ENCODE results near the gene GNAQ. TPM values are rescaled to one million over a fixed set of nuclear protein-coding genes. Genes with fewer than 3 reads are reported as not detected.

Gene GNAQ
- total RNA-seq, 1 donor from 2014 or later = 46.9 TPM

DNA sequence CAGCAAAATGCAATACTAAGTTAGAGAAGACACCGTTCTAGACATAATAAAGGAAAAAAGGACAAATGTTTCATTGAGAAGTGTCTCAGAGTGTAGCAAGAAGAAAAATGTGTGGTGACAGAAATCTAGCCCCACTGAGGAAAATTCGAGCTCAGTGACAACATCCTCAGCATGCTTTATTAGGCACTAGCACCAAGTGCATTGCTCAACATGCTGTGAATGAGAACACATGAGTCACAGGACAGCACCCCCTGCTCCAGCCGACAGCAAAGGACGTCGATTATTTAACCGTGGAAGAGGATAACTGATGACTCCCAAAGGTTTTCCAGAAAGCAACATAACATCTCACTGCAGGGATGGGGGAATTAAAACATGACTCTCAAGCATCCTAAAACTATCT lies 182.7 kb downstream of the GNAQ start:
- Mint-ChIP-seq H3K4me3 (no peak overlapping the region), H3K27me3 (ENCODE audit: low read depth) (no peaks in the 10 kb centered on the region), H3K9me3 (no peaks in the 10 kb centered on the region), H3K4me1 (peaks cover 22% of the 10 kb centered on the region), H3K27ac (no peak overlapping the region), H3K36me3 (no peaks in the 10 kb centered on the region)
- DNase-seq (ENCODE audit: low spot score in 2 of 2, unreplicated experiment in 2 of 2) = no peak
- TF ChIP-seq, protein P1, sequence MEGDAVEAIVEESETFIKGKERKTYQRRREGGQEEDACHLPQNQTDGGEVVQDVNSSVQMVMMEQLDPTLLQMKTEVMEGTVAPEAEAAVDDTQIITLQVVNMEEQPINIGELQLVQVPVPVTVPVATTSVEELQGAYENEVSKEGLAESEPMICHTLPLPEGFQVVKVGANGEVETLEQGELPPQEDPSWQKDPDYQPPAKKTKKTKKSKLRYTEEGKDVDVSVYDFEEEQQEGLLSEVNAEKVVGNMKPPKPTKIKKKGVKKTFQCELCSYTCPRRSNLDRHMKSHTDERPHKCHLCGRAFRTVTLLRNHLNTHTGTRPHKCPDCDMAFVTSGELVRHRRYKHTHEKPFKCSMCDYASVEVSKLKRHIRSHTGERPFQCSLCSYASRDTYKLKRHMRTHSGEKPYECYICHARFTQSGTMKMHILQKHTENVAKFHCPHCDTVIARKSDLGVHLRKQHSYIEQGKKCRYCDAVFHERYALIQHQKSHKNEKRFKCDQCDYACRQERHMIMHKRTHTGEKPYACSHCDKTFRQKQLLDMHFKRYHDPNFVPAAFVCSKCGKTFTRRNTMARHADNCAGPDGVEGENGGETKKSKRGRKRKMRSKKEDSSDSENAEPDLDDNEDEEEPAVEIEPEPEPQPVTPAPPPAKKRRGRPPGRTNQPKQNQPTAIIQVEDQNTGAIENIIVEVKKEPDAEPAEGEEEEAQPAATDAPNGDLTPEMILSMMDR (IDR thresholded peaks at IDR 0.05; ENCODE audit: unreplicated experiment) = no peak

DNA sequence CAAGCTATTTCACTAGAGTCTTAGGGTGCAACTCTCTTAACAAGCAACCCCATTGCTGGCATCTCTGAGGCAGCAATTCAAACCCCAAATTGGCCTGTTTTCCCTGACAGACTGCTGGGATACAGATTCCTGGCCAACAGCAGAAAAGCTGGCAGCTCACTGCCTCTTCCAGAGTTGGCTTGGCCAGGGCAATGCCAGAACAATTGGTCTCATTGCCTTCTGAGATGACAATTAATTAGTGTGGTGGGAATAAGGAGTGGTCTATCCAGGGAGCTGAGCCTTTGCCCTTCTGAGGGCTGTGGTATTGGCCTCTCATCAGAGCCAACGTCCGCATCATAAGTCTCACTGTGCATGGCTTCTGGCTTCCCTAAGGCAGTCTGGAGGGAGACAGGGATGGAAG lies 183.2 kb downstream of the GNAQ start:
- no peak overlapping the region for H3K27ac Mint-ChIP-seq
- no peaks in the 10 kb centered on the region for H3K9me3 Mint-ChIP-seq
- no peak overlapping the region for H3K4me3 Mint-ChIP-seq
- TF ChIP-seq, protein P1 (IDR thresholded peaks at IDR 0.05; ENCODE audit: unreplicated experiment) = no peak
- no peak for DNase-seq (ENCODE audit: low spot score in 2 of 2, unreplicated experiment in 2 of 2)
- no peaks in the 10 kb centered on the region for H3K36me3 Mint-ChIP-seq
- no peaks in the 10 kb centered on the region for H3K27me3 Mint-ChIP-seq (ENCODE audit: low read depth)
- peaks cover 24% of the 10 kb centered on the region for H3K4me1 Mint-ChIP-seq

DNA sequence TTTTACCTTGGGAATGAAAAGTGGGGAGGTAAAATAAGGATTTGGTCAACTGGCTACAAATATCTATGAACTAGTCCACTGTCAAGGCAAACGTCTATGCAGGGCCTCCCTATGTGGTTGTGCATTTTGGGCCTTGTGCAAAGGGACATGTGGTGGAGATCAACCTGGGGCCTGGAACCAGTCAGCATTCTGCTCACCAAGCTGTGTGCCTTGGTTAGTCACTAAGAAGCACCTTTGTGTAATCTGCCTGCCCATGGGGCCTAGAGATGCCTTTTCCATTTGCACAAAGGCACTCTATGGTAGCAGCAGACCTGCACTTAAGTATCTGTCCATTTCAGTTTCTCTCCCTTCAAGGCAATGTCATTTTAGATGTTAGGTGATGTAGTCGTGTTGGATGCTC lies 184.0 kb downstream of the GNAQ start:
- Mint-ChIP-seq H3K27ac (no peak overlapping the region), H3K27me3 (ENCODE audit: low read depth) (no peaks in the 10 kb centered on the region), H3K9me3 (no peaks in the 10 kb centered on the region), H3K36me3 (no peaks in the 10 kb centered on the region), H3K4me3 (no peak overlapping the region), H3K4me1 (peaks cover 28% of the 10 kb centered on the region)
- no peak for DNase-seq (ENCODE audit: low spot score in 2 of 2, unreplicated experiment in 2 of 2)
- TF ChIP-seq, protein P1 (IDR thresholded peaks at IDR 0.05; ENCODE audit: unreplicated experiment) = no peak

DNA sequence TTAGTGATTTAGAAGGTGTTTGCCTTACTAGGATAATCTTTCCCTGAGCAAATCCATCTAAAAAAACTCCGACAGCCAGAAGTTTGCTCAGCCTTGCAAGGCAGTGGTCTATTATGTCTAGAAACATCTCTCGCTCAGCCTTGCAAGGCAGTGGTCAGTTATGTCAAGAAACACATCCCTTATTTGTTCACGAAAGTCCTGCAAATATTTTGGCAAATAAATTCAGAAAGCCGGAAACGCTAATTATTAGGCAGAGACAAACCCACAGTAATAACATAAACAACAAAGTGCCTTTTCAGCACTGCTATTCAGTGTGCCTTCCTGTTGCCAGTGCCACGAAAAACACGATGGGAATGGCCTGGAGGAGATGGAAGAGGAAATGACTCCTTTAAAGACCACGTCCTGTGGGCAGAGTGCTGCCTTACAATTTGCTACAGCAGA lies 184.5 kb downstream of the GNAQ start:
- Mint-ChIP-seq H3K36me3 (no peaks in the 10 kb centered on the region), H3K4me3 (no peak overlapping the region), H3K27ac (peak overlapping the region; percentile 10), H3K4me1 (peaks cover 30% of the 10 kb centered on the region), H3K9me3 (no peaks in the 10 kb centered on the region), H3K27me3 (ENCODE audit: low read depth) (no peaks in the 10 kb centered on the region)
- TF ChIP-seq, protein P1 (IDR thresholded peaks at IDR 0.05; ENCODE audit: unreplicated experiment) = no peak
- no peak for DNase-seq (ENCODE audit: low spot score in 2 of 2, unreplicated experiment in 2 of 2)

DNA sequence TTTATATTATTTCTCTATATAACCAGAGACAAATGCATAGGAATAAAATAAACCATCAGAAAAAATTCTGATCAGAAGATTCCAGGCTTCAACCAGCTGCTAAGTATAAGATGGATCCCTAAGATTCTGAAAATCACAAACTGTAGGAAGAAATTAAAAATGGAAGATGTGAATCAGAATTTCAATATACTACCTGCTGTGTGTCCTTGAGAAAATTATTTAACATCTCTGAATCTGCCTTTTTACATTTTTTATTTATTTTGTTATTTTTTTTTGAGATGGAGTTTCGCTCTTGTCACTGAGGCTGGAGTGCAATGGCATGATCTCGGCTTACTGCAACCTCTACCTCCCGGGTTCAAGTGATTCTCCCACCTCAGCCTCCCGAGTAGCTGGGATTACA lies 187.2 kb downstream of the GNAQ start:
- H3K27ac Mint-ChIP-seq = no peak overlapping the region
- no peak overlapping the region for H3K4me3 Mint-ChIP-seq
- H3K4me1 Mint-ChIP-seq = peaks cover 41% of the 10 kb centered on the region

More for the DNA sequence above, 187.2 kb downstream of the GNAQ start:
- Mint-ChIP-seq H3K27me3 (ENCODE audit: low read depth) (no peaks in the 10 kb centered on the region), H3K36me3 (no peaks in the 10 kb centered on the region), H3K9me3 (no peaks in the 10 kb centered on the region)
- TF ChIP-seq, protein P1 (IDR thresholded peaks at IDR 0.05; ENCODE audit: unreplicated experiment) = no peak
- no peak for DNase-seq (ENCODE audit: low spot score in 2 of 2, unreplicated experiment in 2 of 2)
